B cell (primary cell): ENCODE measurements around the gene FANCC. TPM values are rescaled to one million over a fixed set of nuclear protein-coding genes. Genes with fewer than 3 reads are reported as not detected.

Source experiments
- ATAC-seq: fragments of 200-7000 bp; cut with Tn5 transposase; one replicate; pipeline ENCODE4 v1.10.0; 2021; ENCODE audit warnings: low read depth, mild to moderate bottlenecking, moderate number of reproducible peaks, moderate library complexity
- CTCF ChIA-PET: fragments of 350-600 bp; sonication (Branson Sonifier 250); formaldehyde crosslinking; loops from one replicate; lab custom pipeline; 2021; ENCODE audit warnings: antibody characterized with exemption, inconsistent platforms; lab: Charles Lee
- POLR2A ChIA-PET: fragments of 350-600 bp; sonication (Branson Sonifier 250); formaldehyde crosslinking; loops from one replicate; lab custom pipeline; 2021; ENCODE audit warnings: antibody characterized with exemption; lab: Charles Lee
- DNase-seq: peaks from one replicate; pipeline ENCODE4 v3.0.0; 2013
- H2AFZ ChIP-seq: 2 replicates; pipeline ENCODE4 v1.6.1; 2012; ENCODE audit warnings: mild to moderate bottlenecking, low read depth, low read length; ENCODE audit not compliant: insufficient read depth, poor library complexity, severe bottlenecking
- H3K27ac ChIP-seq, 2 donors: 1 replicate in 1 of 2; 2 replicates in 1 of 2; pipeline ENCODE4 v1.5.1; 2012 to 2013; ENCODE audit warnings: low read length in 2 of 2, mild to moderate bottlenecking in 2 of 2, moderate library complexity in 1 of 2
- H3K27me3 ChIP-seq, 4 experiments: fragments of 200-600 bp in 1 of 4; sonication (generic) in 1 of 4; replicated peaks in 1 of 4; 1 replicate in 2 of 4; 2 replicates in 2 of 4; pipeline versions ENCODE4 v1.6.1 to v1.7.0; 2013 to 2016; ENCODE audit warnings: low read length in 3 of 4, mild to moderate bottlenecking in 2 of 4, mixed read lengths in 1 of 4, moderate library complexity in 1 of 4; ENCODE audit not compliant: insufficient read depth in 4 of 4, control insufficient read depth in 3 of 4; ENCODE audit errors: control extremely low read depth in 1 of 4
- H3K36me3 ChIP-seq, 2 experiments: replicated peaks in 1 of 2; 1 replicate in 1 of 2; 2 replicates in 1 of 2; pipeline versions ENCODE4 v1.6.1 to v1.7.1; 2013; ENCODE audit warnings: low read length in 1 of 2; ENCODE audit not compliant: insufficient read depth in 2 of 2, control insufficient read depth in 1 of 2; ENCODE audit errors: control extremely low read depth in 1 of 2, extremely low read depth in 1 of 2
- H3K4me1 ChIP-seq, 2 donors: fragments of 200-600 bp in 1 of 2; sonication (generic) in 1 of 2; 1 replicate in 1 of 2; 2 replicates in 1 of 2; pipeline versions ENCODE4 v1.5.1 to v1.6.1; 2013 to 2017; ENCODE audit warnings: low read length in 2 of 2; ENCODE audit not compliant: control insufficient read depth in 2 of 2, insufficient read depth in 2 of 2
- H3K4me2 ChIP-seq: replicated peaks from 2 replicates; pipeline ENCODE3; 2012; ENCODE audit warnings: mild to moderate bottlenecking, low read depth, low read length; ENCODE audit not compliant: poor library complexity, severe bottlenecking
- H3K4me3 ChIP-seq, 5 experiments: fragments of 200-600 bp in 1 of 5; sonication (generic) in 1 of 5; 1 replicate in 3 of 5; 2 replicates in 2 of 5; pipeline versions ENCODE4 v1.5.1 to v1.7.0; 2011 to 2016; ENCODE audit warnings: low read length in 4 of 5, mild to moderate bottlenecking in 4 of 5, low read depth in 2 of 5, control low read depth in 1 of 5, moderate library complexity in 1 of 5; ENCODE audit not compliant: insufficient read depth in 1 of 5; ENCODE audit errors: control extremely low read depth in 1 of 5, extremely low read depth in 1 of 5
- H3K79me2 ChIP-seq: fragments of 200-600 bp; sonication (generic); one replicate; pipeline ENCODE4 v1.6.0; 2016; ENCODE audit warnings: low read length; ENCODE audit not compliant: control insufficient read depth, insufficient read depth
- H3K9ac ChIP-seq: fragments of 200-600 bp; sonication (generic); 2 replicates; pipeline ENCODE4 v1.6.1; 2017; ENCODE audit warnings: mild to moderate bottlenecking, low read length, moderate library complexity
- H3K9me3 ChIP-seq, 3 donors: one replicate each; pipeline versions ENCODE4 v1.6.1 to v1.7.1; 2013; ENCODE audit warnings: low read length in 2 of 3; ENCODE audit not compliant: control insufficient read depth in 2 of 3, insufficient read depth in 1 of 3; ENCODE audit errors: control extremely low read depth in 1 of 3
- H4K20me1 ChIP-seq: 2 replicates; pipeline ENCODE4 v1.6.0; 2012; ENCODE audit warnings: mild to moderate bottlenecking, low read length; ENCODE audit not compliant: insufficient read depth, control insufficient read depth, poor library complexity, severe bottlenecking
- H3K27ac Mint-ChIP-seq: one replicate; pipeline ENCODE4 v1.8.0; 2021; ENCODE audit warnings: mixed read lengths
- H3K27me3 Mint-ChIP-seq: one replicate; pipeline ENCODE4 v1.8.0; 2021; ENCODE audit warnings: mixed read lengths
- H3K4me1 Mint-ChIP-seq: one replicate; pipeline ENCODE4 v1.8.0; 2021; ENCODE audit warnings: mixed read lengths
- H3K4me3 Mint-ChIP-seq: one replicate; pipeline ENCODE4 v1.8.0; 2021; ENCODE audit warnings: mixed read lengths
- H3K9me3 Mint-ChIP-seq: one replicate; pipeline ENCODE4 v1.8.0; 2022; ENCODE audit warnings: mixed read lengths; ENCODE audit not compliant: insufficient read depth
- CTCF ChIP-seq: fragments of 200-600 bp; IDR thresholded peaks from one replicate; pipeline ENCODE4 v1.8.0; 2022; ENCODE audit warnings: antibody characterized with exemption, mild to moderate bottlenecking
- EZH2 ChIP-seq: IDR thresholded peaks from 2 replicates; pipeline ENCODE4 v1.6.1; 2012; ENCODE audit warnings: borderline replicate concordance, low read depth, mild to moderate bottlenecking, moderate library complexity, low read length; ENCODE audit not compliant: insufficient read depth, poor library complexity, severe bottlenecking
- WGBS: methylation state at CpG from one replicate; pipeline ENCODE4 v1.1.5; 2013; ENCODE audit warnings: missing lambda C conversion rate; ENCODE audit not compliant: insufficient coverage; 5-methylcytosine and 5-hydroxymethylcytosine counted together
- intact Hi-C: fragments of 100-400 bp; cut with micrococcal nuclease; formaldehyde crosslinking; loops from one replicate; pipeline ENCODE4 v1.10.0; 2022
- polyA plus RNA-seq: library from polyadenylated mRNA; depleted of rRNA; stranded (reverse); fragments of >200 nt; gene quantifications from 2 replicates; pipeline ENCODE4 v1.2.3, GENCODE V29; 2012
- total RNA-seq, 2 donors: library from RNA; stranded (reverse); fragments of 120-200 nt in 1 of 2; gene quantifications; 1 replicate in 1 of 2; 2 replicates in 1 of 2; pipeline versions ENCODE4 v1.2.3 to v1.2.4, GENCODE V29; 2013 to 2022

The FANCC gene
- total and polyA plus RNA-seq, 2 donors (not counting 1 experiment from before 2014, with no cell fraction given), result 1.8 to 11.1 TPM

- TF ChIP-seq CTCF, result no peak
- no peak for TF ChIP-seq EZH2
- Histone ChIP-seq H3K27ac (no peak overlapping the region), H3K4me2 (no peak overlapping the region), H2AFZ (no peak overlapping the region), H4K20me1 (no peaks in the 10 kb centered on the region), H3K9ac (no peak overlapping the region), H3K9me3 (no peaks in the 10 kb centered on the region), H3K36me3 (no peaks in the 10 kb centered on the region), H3K27me3 (no peaks in the 10 kb centered on the region), H3K4me3 (no peak overlapping the region), H3K79me2 (no peaks in the 10 kb centered on the region), H3K4me1 (peaks cover 0 to 1% of the 10 kb centered on the region in 2 donors)
- H3K9me3 Mint-ChIP-seq, result no peaks in the 10 kb centered on the region
- WGBS, result 95% methylated on average over 10 of the region's 17 CpGs
- H3K27me3 Mint-ChIP-seq, result no peaks in the 10 kb centered on the region
- H3K27ac Mint-ChIP-seq, result no peak overlapping the region
- H3K4me1 Mint-ChIP-seq, result peaks cover under 1% of the 10 kb centered on the region
- DNase-seq, result no peak
- ChIA-PET CTCF (interaction anchor here (1.0 to 9.4 kb wide), 11 partner anchors 10 to 467 kb away, joined by 3 to 314 read pairs (median 5); no protein-coding TSS in a partner anchor), POLR2A (no interaction called here)
- intact Hi-C loops, result loop anchor here (5.0 kb wide), 1 partner anchor 465 kb away; no protein-coding TSS in a partner anchor
- no peak overlapping the region for H3K4me3 Mint-ChIP-seq
- no peak for ATAC-seq
Measured at GRCh38 chr9:95132366-95133324, 184.9 kb downstream of the FANCC start.
